GM21737 (cell line): Measurements from ENCODE around the gene FSHR.

Experiments used
- ATAC-seq: cut with Tn5 transposase; IDR thresholded peaks from one replicate; pipeline ENCODE4 v1.9.1; 2021; ENCODE audit warnings: mild to moderate bottlenecking, moderate library complexity; ENCODE audit not compliant: unreplicated experiment

The FSHR gene, protein sequence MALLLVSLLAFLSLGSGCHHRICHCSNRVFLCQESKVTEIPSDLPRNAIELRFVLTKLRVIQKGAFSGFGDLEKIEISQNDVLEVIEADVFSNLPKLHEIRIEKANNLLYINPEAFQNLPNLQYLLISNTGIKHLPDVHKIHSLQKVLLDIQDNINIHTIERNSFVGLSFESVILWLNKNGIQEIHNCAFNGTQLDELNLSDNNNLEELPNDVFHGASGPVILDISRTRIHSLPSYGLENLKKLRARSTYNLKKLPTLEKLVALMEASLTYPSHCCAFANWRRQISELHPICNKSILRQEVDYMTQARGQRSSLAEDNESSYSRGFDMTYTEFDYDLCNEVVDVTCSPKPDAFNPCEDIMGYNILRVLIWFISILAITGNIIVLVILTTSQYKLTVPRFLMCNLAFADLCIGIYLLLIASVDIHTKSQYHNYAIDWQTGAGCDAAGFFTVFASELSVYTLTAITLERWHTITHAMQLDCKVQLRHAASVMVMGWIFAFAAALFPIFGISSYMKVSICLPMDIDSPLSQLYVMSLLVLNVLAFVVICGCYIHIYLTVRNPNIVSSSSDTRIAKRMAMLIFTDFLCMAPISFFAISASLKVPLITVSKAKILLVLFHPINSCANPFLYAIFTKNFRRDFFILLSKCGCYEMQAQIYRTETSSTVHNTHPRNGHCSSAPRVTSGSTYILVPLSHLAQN

GRCh38 chr2:49154140-49154539 is at the start of gene FSHR:
Gene FSHR, minus strand, starts transcription at chr2:49154515. Its CDS starts 98 bp downstream, at chr2:49154417.
- no peak for ATAC-seq

DNA sequence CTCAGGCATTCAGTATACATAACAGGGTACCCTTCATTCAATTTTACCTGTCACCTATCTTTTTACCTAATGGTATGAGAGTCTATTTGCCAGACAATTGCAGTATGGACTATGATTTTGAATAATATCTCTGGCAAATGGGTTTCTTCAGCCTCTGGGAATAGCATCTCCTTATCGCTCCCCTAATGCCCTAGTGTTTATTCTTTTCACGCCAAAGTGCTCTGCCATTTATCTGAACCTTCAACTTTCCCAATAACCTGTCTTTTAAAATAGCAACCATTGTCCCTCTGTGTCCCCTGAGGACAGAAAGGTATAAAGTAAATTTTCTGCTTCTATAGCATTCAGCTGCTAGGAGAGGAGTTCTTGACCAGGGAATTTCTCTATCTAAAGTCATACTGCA is 45.0 kb upstream of the FSHR start:
- ATAC-seq, result no peak

DNA sequence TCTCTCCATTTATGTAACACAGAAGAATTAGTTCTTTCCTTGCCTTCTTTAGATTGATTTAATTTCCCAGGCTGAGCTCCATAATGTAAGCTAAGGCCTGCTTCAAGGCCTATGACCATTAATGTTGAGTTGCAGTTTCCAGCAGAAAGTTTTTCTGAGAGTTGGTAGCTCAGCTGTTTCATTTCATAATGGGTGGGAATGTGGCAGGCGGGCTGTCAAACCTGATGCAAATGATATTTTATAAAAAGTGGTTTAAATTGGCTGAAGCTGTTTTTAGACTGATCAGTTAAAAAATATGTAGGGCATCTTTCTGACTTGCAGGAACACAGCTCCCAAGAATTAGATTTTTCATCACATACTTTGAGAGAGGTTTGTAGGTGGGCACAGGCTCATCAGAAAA is 40.4 kb upstream of the FSHR start:
- no peak for ATAC-seq

DNA sequence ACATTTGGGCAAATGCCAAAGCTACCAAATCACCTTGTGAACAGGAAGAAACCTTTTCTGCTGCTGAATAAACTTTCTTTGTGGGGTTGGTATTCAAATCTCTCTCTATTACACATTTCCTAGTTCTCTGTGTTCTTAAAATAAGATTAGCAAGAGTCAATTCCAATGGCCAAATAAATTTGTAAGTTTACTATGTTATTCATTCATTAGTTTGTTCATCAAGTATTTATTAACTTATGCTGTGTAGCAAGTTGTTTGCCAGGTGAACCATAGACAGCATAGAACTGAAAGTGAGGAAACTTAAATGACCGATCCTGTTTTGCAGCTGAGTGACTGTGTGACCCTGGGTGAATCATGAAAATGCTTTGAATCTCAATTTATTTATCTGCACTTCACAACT is 37.7 kb upstream of the FSHR start:
- no peak for ATAC-seq

DNA sequence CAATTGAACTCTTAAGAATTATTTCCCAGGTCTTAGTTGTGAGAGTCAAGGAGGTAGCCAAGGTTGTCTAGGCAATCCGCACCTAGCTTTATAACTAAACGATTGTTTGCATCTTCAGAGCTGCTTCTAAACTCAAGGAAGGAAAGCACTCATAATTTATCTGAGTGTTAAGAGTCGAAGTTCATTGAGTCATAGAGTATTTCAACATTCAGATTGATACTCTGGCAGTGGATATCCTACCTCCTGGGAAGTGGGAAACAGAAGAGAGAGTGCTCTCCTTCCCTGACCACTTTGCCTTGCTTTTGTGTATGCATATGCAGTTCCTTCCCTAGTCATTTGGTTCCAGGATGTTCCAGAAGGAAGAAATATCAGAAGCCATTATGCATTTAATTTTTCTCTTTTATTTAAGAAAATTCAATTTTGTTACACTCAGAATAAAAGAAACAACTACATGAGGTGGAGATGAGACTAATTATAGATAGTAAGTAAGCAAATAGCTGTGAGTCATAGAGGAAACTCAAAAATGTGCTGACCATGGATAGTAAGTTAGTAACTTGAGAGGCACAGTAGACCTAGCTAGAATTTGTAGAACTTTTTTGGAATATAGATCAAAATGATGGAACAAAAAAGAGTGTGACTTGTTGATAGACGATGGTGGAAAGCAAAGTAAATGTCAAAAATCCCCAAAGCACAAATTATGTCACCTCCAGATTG is 35.4 kb upstream of the FSHR start:
- no peak for ATAC-seq

- ATAC-seq, result no peak
These were observed 31.8 kb upstream of the FSHR start for GRCh38 chr2:49186050-49186648.

- ATAC-seq, result no peak
These were observed 24.3 kb upstream of the FSHR start for GRCh38 chr2:49178656-49179055.

- ATAC-seq, result no peak
These were observed 22.9 kb upstream of the FSHR start for GRCh38 chr2:49177194-49177593.

DNA sequence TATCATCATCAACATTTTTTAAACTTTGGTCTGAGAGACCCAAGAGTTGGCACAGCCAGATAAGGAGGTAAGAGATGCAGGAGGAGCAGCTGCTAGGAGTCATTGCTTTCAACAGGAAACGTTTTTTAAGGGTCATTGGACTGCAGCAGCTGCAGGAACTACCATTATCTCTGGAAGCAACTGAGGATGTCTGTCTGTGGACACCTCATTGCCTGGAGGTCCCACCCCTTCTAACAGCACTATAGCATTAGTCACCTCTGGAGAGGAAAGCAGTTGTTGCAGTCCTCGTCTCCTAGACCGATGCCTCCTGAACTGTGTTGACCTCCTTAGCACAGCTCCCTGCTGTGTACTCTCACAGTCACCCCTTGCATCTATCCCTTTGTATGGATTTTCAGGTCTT is 21.5 kb upstream of the FSHR start:
- no peak for ATAC-seq

GRCh38 chr2:49174750-49175149 is 20.4 kb upstream of the FSHR start:
- no peak for ATAC-seq

- no peak for ATAC-seq
These were observed 12.8 kb upstream of the FSHR start for GRCh38 chr2:49167131-49167530.

DNA sequence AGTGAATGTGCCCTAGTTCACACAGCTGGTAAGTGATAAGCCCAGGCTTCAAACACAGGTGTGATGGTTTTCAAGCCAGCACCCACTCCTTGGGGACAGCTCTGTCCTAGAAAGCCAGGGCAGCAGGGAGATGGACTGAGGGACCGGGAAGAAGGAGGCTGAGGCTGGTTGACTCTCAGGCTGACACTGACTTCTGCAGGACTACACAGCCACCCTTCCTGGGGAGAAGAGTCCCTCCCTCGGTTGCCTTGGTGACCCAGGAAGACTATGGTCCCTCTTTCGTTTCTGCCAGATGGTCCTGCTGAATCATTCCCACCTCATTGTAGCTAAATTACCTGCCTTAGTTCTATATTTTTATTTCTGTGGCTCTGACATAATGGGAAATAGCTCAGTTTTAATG is 11.3 kb upstream of the FSHR start:
- ATAC-seq, result no peak

DNA sequence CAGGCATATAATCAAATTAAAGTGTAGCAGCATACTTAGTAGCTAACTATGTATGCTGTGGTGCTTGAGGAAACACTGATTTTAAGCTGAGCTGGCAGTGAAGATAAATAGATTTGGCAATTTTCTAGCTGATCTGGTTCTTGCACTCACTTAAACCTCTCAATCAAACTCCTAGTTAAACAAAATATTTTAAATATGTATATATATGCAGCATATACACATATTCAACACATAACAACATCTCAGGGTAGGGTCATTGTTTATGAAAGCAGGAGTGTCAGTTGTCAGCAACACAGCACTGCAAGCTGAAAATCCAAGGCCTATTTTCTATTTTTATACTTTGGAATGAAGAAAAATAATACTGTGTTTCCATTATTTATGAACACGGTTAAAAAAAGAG is 10.4 kb upstream of the FSHR start:
- ATAC-seq, result no peak

DNA sequence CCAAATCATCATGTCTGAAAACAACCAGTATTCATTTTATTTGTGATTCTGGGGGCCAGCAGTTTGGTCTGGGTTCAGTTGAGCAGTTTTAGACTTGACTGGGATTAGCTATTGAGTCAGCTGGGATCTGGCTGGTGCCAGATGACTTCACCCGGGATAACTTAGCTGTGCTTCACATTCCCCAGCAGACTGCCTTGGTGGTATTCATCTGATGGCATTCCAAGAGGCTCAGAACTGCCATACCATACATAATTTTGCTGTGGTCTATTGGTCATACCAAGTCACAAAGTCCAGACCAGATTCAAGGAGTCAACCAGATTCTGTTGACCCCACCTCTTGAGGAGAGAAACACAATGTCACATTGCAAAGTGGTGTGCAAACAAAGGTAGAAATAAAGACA is 7.8 kb upstream of the FSHR start:
- no peak for ATAC-seq

- no peak for ATAC-seq
These were observed 576 bp upstream of the FSHR start for GRCh38 chr2:49154891-49155290.

DNA sequence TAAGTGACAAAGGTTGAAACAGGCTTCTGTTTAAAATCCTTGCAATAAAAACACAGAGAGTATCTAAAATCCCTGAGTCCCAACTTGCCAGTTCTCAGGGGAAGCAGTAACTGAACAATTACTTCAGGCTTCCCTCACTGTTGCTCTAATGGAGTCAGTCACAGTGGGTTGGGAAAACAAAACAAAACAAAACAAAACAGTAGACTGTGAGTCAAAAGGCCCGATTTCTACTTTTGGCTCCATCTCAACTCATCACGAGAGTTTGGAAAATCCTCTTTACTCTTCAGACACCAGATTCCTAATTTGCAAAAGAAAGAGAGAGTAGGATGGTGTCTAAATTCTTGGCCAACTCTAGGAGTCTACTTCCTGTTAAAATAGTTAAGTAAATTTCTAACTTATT is 1.1 kb downstream of the FSHR start:
- ATAC-seq, result no peak

DNA sequence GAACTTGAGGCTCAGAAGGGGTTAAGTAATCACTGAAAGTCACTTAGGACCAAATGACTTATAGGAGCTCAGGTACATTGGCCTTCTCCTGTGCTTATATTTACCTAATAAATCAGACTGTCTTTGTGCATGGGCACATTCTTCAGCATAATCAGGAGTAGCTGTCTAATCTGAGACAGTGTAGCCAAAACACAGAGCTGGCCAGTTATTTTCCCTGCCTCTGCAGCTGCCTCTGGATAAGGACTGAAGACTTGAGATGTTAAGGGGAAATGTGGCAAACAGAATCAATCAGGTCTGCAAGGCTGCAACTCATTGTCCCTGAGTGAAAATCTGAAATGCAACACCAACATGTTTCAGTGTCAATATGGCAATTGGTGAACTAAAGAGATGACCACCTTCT is 1.5 kb downstream of the FSHR start:
- no peak for ATAC-seq

DNA sequence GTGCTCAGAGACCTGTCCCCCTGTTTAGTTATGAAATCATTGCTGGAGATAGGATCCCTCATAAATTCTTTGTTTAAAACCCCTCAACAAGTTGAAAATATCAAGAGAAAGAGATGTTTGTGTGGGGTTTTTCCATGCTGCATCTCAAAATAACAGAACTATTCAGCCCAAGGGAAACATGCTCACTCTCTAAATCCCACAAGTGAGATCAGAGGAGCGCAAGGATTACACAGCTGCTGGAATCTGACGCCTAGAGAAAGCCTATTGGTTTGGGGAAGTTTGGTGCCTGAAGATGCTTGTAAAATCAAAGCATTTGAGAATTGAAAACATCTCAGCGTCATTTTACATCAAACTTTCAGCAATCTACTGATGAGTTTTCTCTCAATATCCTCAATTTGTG is 7.9 kb downstream of the FSHR start:
- no peak for ATAC-seq

- ATAC-seq, result no peak
These were observed 22.5 kb downstream of the FSHR start for GRCh38 chr2:49131801-49132200.

- peak; percentile 95 for ATAC-seq
These were observed 25.3 kb downstream of the FSHR start for GRCh38 chr2:49129034-49129433.

DNA sequence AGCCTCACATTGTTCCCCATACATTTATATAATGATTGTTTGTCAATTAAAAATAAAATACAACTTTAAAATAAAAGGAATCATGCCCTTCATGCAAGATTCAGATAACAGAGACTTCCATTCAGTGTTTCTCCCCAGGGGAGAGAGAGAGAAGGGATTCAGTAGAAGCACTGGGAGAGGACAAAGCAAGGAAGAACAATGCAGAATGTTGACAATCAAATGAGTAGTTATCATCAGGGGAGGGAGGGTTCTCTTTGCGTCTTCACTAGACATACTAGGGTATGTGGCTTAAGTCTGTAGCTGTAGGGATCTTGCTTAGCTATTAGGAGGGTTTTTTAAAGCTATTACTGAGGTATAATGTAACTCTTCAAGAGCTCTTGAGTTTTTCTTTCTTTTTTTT is 30.7 kb downstream of the FSHR start:
- no peak for ATAC-seq
